Sigmoid colon (tissue), 7 donors: ENCODE data around the gene CTBP2. TPM values are rescaled to one million over a fixed set of nuclear protein-coding genes. Genes with fewer than 3 reads are reported as not detected.

Source experiments
- DNase-seq: peaks from one replicate; pipeline ENCODE4 v3.0.0-alpha.2; 2019
- H3K27ac ChIP-seq, 4 donors: fragments of 200-600 bp; sonication (generic); one replicate each; pipeline ENCODE4 v1.5.1; 2016 to 2019; ENCODE audit warnings: mild to moderate bottlenecking in 1 of 4
- H3K27me3 ChIP-seq, 3 donors: fragments of 200-600 bp; sonication (generic); one replicate each; pipeline ENCODE4 v1.5.1; 2019; ENCODE audit warnings: mild to moderate bottlenecking in 1 of 3
- H3K36me3 ChIP-seq, 4 donors: fragments of 200-600 bp; sonication (generic); one replicate each; pipeline ENCODE4 v1.5.1; 2016 to 2019
- H3K4me1 ChIP-seq, 4 donors: fragments of 200-600 bp; sonication (generic); one replicate each; pipeline ENCODE4 v1.5.1; 2017 to 2019
- H3K4me3 ChIP-seq, 4 donors: fragments of 200-600 bp; sonication (generic); one replicate each; pipeline ENCODE4 v1.5.1; 2017 to 2019; ENCODE audit warnings: mild to moderate bottlenecking in 2 of 4, moderate library complexity in 1 of 4
- H3K9me3 ChIP-seq, 4 donors: fragments of 200-600 bp in 3 of 4; sonication (generic) in 3 of 4; one replicate each; pipeline versions ENCODE4 v1.5.1 to v1.6.1; 2013 to 2019
- CTCF ChIP-seq, 4 experiments: fragments of 450-650 bp in 3 of 4; fragments of 200-600 bp in 1 of 4; IDR thresholded peaks; one replicate each; pipeline ENCODE4 v1.5.1; 2016 to 2019; ENCODE audit warnings: antibody characterized with exemption in 4 of 4, mild to moderate bottlenecking in 3 of 4, moderate library complexity in 2 of 4
- EP300 ChIP-seq, 4 donors: sonication (generic); formaldehyde crosslinking; IDR thresholded peaks; one replicate each; pipeline ENCODE4 v1.6.1; 2017; ENCODE audit warnings: antibody characterized with exemption in 4 of 4
- POLR2A ChIP-seq, 2 donors: fragments of 450-650 bp; IDR thresholded peaks; one replicate each; pipeline ENCODE4 v1.6.1; 2016; ENCODE audit warnings: antibody characterized with exemption in 2 of 2, mild to moderate bottlenecking in 2 of 2, moderate library complexity in 2 of 2
- POLR2AphosphoS5 ChIP-seq, 4 donors: sonication (generic); formaldehyde crosslinking; IDR thresholded peaks; one replicate each; pipeline ENCODE4 v1.6.1; 2017; ENCODE audit warnings: antibody characterized with exemption in 4 of 4
- WGBS, 2 donors: extraction: QIAGEN DNeasy Blood & Tissue Kit; methylation state at CpG; one replicate each; pipeline ENCODE4 v1.1.7; 2013; 5-methylcytosine and 5-hydroxymethylcytosine counted together
- intact Hi-C: fragments of 100-400 bp; cut with DNase I; formaldehyde crosslinking; loops from one replicate; pipeline ENCODE4 v1.15.1; 2023
- polyA plus RNA-seq, 3 donors: library from polyadenylated mRNA; stranded (reverse); fragments of 200-250 nt; gene quantifications; one replicate each; pipeline ENCODE4 v1.2.3, GENCODE V29; 2013
- total RNA-seq, 4 donors: library from RNA; depleted of rRNA; stranded (reverse); fragments of >200 nt; gene quantifications; one replicate each; pipeline ENCODE4 v1.1.0, GENCODE V29; 2016
- donor health status: healthy with polysubstance abuse.
- donor health status: Bipolar disorder and iron deficiency.
- donor health status: healthy.

Gene CTBP2
- total and polyA plus RNA-seq, 7 donors: 31.2 to 62.4 (median 52.0) TPM

- Histone ChIP-seq H3K27me3 (no peaks in the 10 kb centered on the region), H3K9me3 (no peaks in the 10 kb centered on the region), H3K4me1 (peaks cover 0 to 30% (median 20%) of the 10 kb centered on the region in 4 donors), H3K27ac (peak overlapping the region in 3 of 4 donors; percentile 43 to 60 (median 58)), H3K36me3 (peaks cover 0 to 15% (median 3%) of the 10 kb centered on the region in 4 donors), H3K4me3 (no peak overlapping the region)
- TF ChIP-seq POLR2AphosphoS5 (IDR thresholded peaks at IDR 0.05) (peak in 1 of 4 donors; percentile 16), EP300 (IDR thresholded peaks at IDR 0.05) (no peak)
- WGBS, 2 donors: 19 to 64% methylated on average over 26 of the region's 26 CpGs
- peak; percentile 92 for DNase-seq
- intact Hi-C loops: no loop called here
Measured at GRCh38 chr10:125023862-125024496, 136.4 kb downstream of the CTBP2 start.

- H3K4me3 ChIP-seq: no peak overlapping the region
- peak; percentile 64 for DNase-seq
- peaks cover 0 to 15% (median 3%) of the 10 kb centered on the region in 4 donors for H3K36me3 ChIP-seq
- H3K27ac ChIP-seq: peak overlapping the region in 2 of 4 donors; percentile 43 to 60
- H3K9me3 ChIP-seq: no peaks in the 10 kb centered on the region
- intact Hi-C loops: no loop called here
- TF ChIP-seq CTCF (IDR thresholded peaks at IDR 0.05) (no peak), EP300 (IDR thresholded peaks at IDR 0.05) (no peak), POLR2AphosphoS5 (IDR thresholded peaks at IDR 0.05) (no peak), POLR2A (IDR thresholded peaks at IDR 0.05) (no peak)
- WGBS, 2 donors: 34 to 82% methylated on average over 21 of the region's 21 CpGs
- H3K4me1 ChIP-seq: peaks cover 0 to 28% (median 18%) of the 10 kb centered on the region in 4 donors
- no peaks in the 10 kb centered on the region for H3K27me3 ChIP-seq
Measured at GRCh38 chr10:125023255-125023654, 137.1 kb downstream of the CTBP2 start.

- 92 to 96% methylated on average over 8 of the region's 8 CpGs for WGBS, 2 donors
- Histone ChIP-seq H3K27me3 (no peaks in the 10 kb centered on the region), H3K36me3 (peaks cover 0 to 15% (median 3%) of the 10 kb centered on the region in 4 donors), H3K4me3 (no peak overlapping the region), H3K27ac (no peak overlapping the region), H3K4me1 (peaks cover 0 to 30% (median 22%) of the 10 kb centered on the region in 4 donors), H3K9me3 (no peaks in the 10 kb centered on the region)
- intact Hi-C loops: no loop called here
- TF ChIP-seq CTCF (IDR thresholded peaks at IDR 0.05): no peak
- no peak for TF ChIP-seq EP300 (IDR thresholded peaks at IDR 0.05)
- TF ChIP-seq POLR2AphosphoS5 (IDR thresholded peaks at IDR 0.05): no peak
- no peak for TF ChIP-seq POLR2A (IDR thresholded peaks at IDR 0.05)
- no peak for DNase-seq
Measured at GRCh38 chr10:125022671-125023070, 137.7 kb downstream of the CTBP2 start.

- H3K4me1 ChIP-seq: peaks cover 0 to 38% (median 30%) of the 10 kb centered on the region in 4 donors
- H3K27ac ChIP-seq: no peak overlapping the region
- DNase-seq: no peak
- TF ChIP-seq POLR2AphosphoS5 (IDR thresholded peaks at IDR 0.05) (no peak), CTCF (IDR thresholded peaks at IDR 0.05) (no peak), EP300 (IDR thresholded peaks at IDR 0.05) (no peak)
- 89% methylated on average over 17 of the region's 17 CpGs for WGBS, 2 donors
- no peaks in the 10 kb centered on the region for H3K9me3 ChIP-seq
- intact Hi-C loops: no loop called here
- no peak overlapping the region for H3K4me3 ChIP-seq
- no peaks in the 10 kb centered on the region for H3K27me3 ChIP-seq
- H3K36me3 ChIP-seq: peaks cover 0 to 10% (median 3%) of the 10 kb centered on the region in 4 donors
Measured at GRCh38 chr10:125021686-125022344, 138.5 kb downstream of the CTBP2 start.

GRCh38 chr10:125020871-125021270 is 139.5 kb downstream of the CTBP2 start:
- no peak for DNase-seq
- H3K36me3 ChIP-seq: peaks cover 0 to under 1% (median under 1%) of the 10 kb centered on the region in 4 donors
- intact Hi-C loops: no loop called here
- H3K9me3 ChIP-seq: no peaks in the 10 kb centered on the region
- H3K4me3 ChIP-seq: no peak overlapping the region
- no peaks in the 10 kb centered on the region for H3K27me3 ChIP-seq
- peaks cover 0 to 44% (median 37%) of the 10 kb centered on the region in 4 donors for H3K4me1 ChIP-seq
- TF ChIP-seq POLR2AphosphoS5 (IDR thresholded peaks at IDR 0.05): no peak
- no peak for TF ChIP-seq POLR2A (IDR thresholded peaks at IDR 0.05)
- WGBS, 2 donors: 93% methylated on average over 9 of the region's 9 CpGs
- H3K27ac ChIP-seq: no peak overlapping the region
